G401 (cell line): ENCODE results near the gene MRPL49. TPM values are rescaled to one million over a fixed set of nuclear protein-coding genes. Genes with fewer than 3 reads are reported as not detected.
"Not testable (repeated sequence)": the region's sequence is repeated elsewhere in the genome, so short reads cannot be mapped to it uniquely, and the experiment has no call there.

Experiments used
- DNase-seq: peaks from one replicate; pipeline ENCODE4 v3.0.0-alpha.2; 2015; ENCODE audit warnings: low spot score
- in situ Hi-C: cut with HindIII; loops from 2 replicates; pipeline ENCODE4 v1.10.0; 2016; ENCODE audit warnings: low sequenced_read_pairs, mixed read lengths
- total RNA-seq: library from RNA; depleted of rRNA; stranded (reverse); fragments of >200 nt; shearing (Covaris generic); gene quantifications from 2 replicates; pipeline ENCODE4 v1.2.3, GENCODE V29; 2014

The MRPL49 gene
- total RNA-seq, 1 experiment from 2014 or later: 108 TPM

DNA sequence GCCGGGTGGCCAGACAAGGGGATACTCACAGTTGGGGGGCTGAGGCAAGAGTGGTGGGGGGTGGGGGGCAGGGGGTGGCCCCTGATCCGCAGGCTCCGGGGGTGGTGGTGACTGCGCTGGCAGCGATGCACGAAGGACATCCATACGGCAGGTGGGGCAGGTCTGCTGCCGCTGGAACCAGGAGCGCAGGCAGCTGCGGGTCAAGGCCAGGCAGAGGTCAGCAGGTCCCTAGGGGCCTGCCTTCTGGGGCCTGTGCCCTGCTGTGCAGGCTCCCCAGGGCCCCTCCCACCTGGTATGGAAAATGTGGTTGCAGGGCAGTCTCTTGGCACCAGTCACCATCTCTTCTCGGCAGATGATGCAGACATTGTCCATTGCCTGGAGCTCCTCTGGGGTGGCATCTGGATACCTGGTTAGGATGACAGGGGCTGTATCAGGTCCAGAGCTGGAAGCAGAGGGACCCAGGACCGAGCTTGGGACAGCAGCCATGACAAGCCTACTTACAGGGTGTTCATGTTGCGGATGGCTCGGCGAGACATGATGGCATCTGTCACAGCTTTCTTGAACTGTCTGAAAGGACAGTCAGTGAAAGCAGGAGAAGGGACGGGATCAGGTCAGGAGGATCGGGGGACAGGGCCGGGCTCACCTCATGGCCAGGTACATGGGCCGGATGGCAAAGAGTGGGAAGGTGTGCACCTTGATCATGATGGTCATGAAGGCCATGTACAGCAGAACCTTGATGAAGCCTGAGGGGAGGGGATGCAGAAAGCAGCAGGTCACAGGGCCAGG is 8.7 kb downstream of the MRPL49 start:
- in situ Hi-C loops: no loop called here
- DNase-seq: no peak

DNA sequence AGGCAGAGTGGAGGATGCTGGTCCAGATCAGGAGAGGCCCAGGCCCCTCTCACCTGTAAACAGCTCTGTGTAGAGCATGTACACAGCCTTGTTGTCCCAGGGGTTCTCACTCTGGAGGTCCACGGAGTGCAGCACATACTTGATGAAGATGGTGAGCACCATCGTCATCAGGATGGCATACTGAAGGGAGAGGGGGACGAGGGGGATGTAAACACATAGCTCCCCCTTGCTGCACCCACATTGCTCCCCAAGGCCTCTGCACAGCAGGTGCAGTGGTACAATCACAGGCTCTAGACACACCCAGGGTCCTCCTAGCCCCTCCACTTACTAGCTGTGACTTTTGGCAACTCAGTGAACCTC is 9.3 kb downstream of the MRPL49 start:
- in situ Hi-C loops: no loop called here
- no peak for DNase-seq

DNA sequence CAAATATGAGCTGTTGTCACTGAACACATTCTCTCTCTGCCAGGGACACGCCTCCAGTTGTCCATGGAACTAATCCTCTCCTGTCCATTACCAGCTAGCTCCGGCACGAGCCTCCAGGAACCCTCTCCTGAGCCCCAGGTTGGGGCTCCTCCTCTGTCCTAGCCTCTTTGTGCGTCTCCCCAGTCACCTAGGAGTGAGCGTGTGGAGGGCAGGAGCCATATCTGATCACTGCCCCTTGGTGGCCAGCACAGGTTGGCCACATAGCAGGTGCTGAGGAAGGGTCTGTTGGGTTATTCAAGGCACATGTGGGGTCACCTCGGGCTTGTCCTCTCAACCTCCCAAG is 9.7 kb downstream of the MRPL49 start:
- in situ Hi-C loops: no loop called here

DNA sequence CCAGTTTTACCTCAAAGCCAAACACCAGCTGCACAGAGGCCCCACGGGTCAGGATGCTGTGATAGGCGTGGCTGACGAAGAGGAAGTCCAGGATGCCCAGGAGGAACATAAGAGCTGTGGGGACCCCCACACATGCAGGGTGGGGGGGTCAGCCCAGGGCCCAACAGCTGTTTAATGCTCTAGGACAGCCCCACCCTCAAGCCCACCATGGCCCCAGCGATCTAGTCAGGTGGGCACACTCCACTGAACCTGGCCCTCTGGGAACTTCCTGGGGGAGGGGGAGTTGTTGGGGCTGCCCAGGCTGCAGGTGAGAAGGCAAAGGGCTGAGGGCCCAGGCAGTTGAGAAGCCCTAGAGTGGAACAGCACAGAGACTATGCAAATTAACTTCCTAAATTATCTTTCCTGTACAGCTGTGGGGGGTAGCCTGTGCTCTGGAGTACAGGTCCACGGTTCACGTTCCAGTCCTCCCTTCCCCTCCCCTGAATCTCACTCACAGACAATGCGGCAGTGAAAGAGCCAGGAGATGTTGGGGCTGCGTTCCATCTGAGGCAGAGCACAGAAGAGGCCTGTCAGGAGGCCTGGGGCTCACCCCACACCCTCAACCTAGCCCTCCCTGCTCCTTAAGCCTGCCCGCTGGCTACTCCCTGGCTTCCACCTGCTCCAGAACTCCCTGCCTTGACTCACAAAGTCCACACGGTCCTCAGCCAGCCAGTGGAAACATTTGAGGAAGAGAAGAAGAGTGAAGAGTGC is 10.3 kb downstream of the MRPL49 start:
- in situ Hi-C loops: no loop called here
- no peak for DNase-seq

More for the DNA sequence above, 9.7 kb downstream of the MRPL49 start:
- DNase-seq: no peak

DNA sequence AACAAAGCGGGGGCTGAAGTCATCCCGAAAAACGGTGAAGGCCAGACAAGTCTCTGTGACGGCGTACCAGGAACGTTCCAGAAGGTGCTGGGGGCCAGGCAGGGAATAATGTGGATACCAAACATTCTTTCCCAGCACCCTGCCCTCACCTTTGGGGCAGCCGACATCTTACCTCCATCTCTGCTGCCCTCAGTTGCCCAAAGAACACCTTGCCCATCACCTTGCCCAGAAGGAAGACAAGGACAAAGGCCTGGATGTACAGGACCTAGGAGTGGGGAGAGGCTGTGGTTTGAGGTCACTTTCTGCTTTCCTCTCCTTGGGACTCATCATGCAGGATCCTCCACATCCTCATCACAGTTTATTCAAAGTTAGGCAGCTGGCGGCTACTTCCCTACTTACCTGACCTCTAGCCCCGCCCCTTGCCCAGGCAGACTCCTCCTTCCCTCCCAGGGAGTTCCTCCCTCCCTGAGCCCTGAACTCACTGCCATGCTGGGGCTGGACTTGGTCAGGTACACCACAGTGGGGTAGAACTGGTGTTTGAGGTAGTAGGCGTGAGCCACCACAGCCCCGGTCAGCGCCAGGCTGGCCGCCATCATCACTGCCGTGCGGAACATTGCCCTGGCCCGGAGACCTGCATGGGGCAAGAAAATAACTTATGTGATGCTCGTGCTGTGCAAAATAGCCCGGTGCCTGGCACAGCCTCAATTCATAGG is 11.0 kb downstream of the MRPL49 start:
- no peak for DNase-seq
- in situ Hi-C loops: no loop called here

DNA sequence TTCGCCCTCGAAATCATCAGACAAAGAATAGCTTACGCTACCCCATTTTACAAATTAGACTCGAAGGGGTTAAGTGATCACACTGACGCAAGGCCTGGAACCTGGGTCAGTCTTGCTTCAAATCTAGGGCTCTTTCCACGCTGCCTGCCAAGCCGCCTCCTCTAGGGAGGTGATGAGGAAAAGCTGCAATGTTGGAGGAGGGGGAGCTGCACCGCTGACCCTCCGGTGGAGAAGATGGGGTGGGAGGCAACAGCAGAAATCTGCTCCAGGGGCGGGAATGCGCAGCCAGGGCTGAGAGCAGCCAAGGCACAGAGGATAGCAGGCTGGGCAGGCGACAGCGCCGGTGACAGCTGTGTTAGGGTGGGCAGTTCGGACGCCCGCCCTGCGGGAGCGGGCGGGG is 11.6 kb downstream of the MRPL49 start:
- no peak for DNase-seq
- in situ Hi-C loops: no loop called here

DNA sequence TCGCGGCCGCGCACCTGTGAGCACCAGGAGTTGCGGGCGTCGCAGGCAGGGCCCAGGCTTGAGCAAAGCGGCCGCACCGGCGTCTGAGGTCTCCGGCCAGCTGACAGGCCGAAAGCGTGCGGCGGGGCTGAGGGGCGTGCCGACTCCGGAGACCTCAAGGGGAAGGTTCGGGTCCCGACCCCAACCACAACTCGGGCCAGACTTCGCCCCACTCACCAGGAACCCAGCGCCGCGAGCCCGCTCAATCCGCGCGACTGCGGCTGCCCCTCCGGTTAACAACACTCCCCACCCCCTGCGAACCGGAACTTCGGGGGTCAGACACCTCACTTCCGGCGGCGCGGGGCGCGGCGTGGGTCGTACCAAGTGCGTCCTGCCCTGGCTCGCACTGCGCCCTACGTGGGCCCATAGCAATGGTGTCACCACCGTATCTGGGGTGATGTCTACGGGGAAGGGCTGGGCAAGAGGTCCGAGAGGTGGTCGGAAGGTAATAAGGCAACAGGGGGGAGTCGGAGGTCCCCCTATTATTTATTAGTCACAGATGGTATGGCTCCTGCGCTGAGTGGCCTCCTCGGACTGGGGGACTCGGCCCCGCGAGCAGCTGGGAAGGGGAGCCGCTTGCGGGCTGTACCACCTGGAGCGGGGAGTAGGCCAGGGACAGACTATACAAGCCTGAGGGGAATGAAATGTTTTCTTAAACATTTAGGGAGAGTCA is 12.3 kb downstream of the MRPL49 start, which contains the start of gene SYVN1:
SYVN1 (minus strand) TSS at position 280 of the 712 bp plus-strand sequence. CDS start 918 bp downstream, outside the sequence.
- DNase-seq: peak; percentile 86
- in situ Hi-C loops: no loop called here

DNA sequence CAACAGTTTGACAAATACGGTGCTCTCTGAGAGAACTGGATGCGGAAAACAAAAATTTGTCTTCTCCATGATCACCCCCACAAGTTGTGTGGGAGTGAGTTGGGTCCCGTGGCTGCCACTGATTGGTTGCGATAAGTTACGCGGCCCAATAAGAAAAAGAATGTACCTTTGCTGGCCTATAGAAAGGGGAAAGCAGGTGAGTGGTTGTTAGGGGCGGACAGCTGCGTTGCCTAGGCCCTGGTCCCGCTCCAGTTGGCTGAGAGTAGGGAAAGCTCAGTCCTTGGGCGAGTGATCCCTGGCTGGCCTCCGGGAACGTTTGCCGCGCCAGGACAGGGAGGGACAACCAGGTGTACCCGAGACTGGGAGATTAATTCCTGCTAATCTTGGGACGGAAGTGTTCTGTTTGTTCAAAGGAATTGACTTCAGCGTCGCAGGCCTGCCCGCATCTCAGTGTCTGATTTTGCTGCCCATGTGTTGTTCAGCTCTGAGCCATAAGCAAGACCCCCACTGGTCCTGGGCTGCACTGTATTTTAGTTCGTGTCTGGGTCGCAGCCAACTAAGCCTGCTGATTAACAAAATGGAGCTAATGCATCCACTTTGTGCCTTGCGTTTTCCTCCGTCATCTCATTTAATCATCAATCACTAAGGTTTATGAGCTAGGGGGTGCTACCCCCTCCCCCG is 13.0 kb downstream of the MRPL49 start:
- DNase-seq: peak; percentile 99
- in situ Hi-C loops: no loop called here

DNA sequence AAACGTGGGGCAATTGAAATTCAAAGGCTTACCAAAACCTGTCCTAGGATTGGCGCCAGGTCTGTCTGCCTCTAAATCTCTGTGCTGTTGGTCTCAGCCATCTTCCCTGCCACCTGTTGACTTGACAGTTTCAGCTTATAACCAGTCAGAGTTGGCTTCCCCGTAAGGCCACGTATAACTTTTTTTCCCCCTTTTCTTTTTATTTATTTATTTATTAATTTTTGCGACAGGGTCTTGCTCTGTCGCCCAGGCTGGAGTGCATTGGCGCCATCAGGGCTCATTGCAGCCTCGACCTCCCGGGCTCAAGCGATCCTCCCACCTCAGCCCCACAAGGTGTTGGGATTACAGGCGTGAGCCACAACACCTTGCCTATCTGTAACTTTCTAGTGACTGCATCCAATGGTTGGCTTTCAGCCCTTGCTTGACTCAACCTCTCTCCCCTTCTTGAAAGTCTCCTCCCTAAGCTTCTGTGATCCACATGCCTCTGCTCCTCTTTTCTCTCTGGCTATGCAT is 13.6 kb downstream of the MRPL49 start:
- in situ Hi-C loops: no loop called here

DNA sequence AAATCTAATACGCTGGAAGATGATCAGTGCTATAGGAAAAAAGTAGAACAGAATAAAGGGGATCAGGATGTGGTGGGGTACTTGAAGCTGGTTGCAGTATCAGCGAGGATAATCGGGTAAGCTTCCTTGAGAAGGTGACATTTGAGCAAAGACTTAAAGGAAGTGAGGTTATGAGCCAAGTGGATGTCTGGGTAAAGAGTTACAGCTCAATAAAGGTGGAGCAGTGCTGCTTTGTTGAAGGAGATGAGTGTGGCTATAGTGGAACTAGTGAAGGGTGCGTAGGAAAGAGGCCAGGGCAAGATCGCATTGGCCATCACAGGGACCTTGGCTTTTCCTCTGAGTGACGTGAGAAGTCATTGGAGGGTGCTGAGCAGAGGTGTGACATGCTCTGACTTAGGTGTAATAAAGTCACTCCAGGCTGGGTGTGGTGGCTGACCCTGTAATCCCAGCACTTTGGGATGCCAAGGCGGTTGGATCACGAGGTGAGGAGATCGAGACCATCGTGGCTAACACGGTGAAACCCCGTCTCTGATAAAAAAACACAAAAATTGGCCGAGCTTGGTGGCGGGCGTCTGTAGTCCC is 14.5 kb downstream of the MRPL49 start:
- in situ Hi-C loops: no loop called here

More for the DNA sequence above, 13.6 kb downstream of the MRPL49 start:
- no peak for DNase-seq

DNA sequence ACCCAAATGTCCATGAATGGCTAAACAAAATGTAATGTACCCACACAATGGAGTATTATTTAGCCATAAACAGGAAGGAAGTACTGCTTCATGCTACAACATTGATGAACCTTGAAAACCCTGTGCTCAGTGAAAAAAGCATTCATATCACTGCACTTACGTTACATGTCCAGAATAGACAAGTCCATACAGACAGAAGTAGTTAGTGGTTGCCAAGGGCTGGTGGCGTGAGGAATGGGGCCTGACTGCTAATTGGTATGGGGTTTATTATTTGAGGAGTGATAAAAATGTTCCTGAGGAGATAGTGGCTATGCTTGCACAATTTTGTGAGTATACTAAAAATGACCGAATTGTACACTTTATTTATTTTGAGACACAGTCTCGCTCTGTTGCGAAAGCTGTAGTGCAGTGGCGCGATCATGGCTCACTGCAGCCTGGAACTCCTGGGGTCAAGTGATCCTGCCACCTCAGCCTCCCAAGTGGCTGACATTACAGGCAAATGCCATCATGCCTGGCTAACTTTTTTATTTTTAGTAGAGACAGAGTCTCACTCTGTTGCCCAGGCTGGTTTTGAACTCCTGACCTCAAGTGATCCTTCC is 19.9 kb downstream of the MRPL49 start:
- in situ Hi-C loops: no loop called here
- no peak for DNase-seq

More for the DNA sequence above, 14.5 kb downstream of the MRPL49 start:
- no peak for DNase-seq

DNA sequence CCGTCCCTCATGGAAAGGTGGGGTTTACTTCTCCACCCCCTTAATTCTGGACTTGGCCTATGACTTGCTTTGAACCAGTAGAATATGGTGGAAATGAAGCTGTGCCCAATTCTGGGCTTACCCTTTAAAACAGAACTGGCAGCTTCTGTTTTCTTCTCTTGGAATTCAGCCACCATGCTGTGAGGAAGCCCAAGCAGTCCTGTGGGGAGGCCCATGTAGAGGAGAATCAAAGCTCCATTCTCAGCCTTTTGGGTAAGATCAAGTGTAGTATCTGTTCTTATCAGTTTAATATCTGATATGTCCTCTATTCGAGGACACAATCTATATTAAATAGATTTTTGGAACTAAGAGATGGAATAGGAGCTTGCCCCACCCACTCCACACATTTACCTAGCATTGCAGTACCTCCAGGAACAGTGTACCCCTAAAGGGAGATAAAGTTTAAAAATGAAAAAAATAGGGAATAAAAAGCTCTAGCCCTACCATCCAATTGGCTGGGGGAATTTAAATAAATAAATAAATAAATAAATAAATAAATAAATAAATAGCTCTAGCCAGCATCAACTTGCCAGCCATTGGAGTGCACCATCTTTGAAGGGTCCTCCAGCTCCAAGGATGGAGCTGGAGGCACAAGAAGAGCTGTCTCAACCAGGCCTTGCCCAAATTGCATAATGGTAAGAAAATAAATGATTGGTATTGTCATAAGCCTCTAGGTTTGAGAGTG is 25.4 kb downstream of the MRPL49 start:
- DNase-seq: no peak
- in situ Hi-C loops: no loop called here

DNA sequence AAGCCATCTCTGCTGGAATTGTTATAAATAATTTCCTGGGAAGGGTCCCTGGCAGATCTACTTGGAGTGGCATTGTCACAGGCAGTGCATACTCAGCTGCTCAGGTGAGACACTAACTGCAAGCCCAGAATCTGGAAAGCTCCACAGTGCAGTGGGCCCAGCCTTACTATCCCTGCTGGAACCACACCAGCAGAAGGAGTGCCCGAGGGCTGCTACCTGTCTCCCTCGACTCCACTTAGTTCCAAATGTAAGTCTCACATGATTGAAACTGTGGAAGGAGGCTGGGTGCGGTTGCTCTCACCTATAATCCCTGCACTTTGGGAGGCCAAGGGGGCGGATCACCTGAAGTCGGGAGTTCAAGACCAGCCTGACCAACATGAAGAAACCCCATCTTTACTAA is 26.5 kb downstream of the MRPL49 start:
- DNase-seq: no peak
- in situ Hi-C loops: no loop called here

DNA sequence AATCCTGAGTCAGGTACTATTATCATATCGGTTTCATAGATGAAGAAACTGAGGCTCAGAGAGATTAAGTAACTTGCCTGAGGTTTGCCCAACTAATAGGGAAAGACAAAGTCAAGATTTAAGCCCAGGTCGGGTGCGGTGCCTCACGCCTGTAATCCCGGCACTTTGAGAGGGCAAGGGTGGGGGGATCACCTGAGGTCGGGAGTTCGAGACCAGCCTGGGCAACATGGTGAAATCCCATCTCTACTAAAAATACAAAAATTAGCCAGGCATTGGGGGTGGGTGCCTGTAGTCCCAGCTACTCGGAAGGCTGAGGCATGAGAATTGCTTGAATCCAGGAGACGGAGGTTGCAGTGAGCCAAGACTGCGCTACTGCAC is 28.0 kb downstream of the MRPL49 start:
- in situ Hi-C loops, DNase-seq: not testable (repeated sequence)

DNA sequence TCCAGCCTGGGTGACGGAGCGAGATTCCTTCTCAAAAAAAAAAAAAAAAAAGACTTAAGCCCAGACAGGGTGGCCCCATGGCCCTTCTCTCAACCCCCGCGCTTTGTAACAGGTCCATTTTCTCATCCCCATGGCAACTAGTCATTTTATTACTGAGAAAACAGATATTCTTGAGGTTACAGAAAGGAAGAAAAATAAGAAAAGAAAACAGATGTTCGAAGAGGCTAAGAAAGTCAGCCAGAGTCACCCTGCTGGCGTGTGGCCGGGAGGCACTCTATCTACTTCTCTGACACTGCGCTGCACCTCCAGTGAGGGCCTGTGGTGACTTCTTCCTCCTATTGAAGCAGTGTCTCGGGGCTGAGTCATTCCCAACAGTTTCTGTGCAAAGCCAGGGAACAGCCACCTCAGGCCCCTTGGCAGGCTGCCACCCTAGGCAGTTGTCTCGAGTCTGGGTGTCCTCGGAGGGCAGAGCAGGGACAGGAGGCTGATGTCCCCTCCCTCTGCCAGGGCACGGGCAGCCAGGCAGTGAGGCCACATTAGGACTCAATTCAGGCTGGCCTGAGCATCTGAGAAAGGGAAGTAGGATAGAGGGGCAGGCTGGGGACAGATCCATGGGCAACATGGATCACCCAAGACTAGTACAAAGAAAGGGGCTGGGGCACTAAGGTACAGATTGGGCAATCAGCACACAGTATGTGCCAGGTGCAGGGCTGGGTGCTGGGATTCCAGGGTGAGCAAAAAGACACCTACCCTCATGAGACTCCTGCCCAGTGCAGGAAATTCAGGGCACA is 28.6 kb downstream of the MRPL49 start:
- peak; percentile 31 for DNase-seq
- in situ Hi-C loops: no loop called here

DNA sequence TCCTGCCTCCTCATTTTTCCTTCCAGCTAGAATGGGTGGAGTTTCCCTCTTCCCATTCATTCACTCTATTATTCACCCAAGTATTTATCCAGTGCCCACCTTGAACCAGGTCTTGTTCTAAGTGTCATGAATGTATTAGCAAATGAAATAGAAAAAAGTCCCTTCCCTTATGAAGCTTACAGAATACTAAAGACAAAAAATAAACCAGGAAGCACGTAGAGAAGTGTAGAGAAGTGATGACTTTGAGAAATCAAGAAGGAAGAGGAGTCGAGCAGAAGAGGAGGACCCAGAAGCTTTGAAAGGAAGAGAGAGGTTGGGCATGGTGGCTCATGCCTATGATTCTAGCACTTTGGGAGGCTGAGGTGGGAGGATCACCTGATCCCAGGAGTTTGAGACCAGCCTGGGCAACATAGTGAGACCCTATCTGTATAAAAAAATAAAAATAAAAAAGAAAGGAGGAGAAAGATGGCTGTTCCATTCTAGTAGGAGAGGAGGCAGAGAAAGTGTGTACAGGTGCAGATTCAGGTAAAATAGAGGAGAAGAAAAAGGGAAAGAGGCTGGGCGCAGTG is 29.3 kb downstream of the MRPL49 start:
- DNase-seq: no peak

More for the DNA sequence above, 29.3 kb downstream of the MRPL49 start:
- in situ Hi-C loops: no loop called here
